Smooth muscle cell of the brain vasculature (primary cell): ENCODE data around the gene BMF.
"Not testable (repeated sequence)": the region's sequence is repeated elsewhere in the genome, so short reads cannot be mapped to it uniquely, and the experiment has no call there.

ENCODE experiments used
- DNase-seq: peaks from one replicate; pipeline ENCODE4 v3.0.0-alpha.2; 2012; ENCODE audit warnings: low read depth, low spot score

Gene BMF

GRCh38 chr15:40087991-40088928, 20.4 kb downstream of the BMF start:
- no peak for DNase-seq

- DNase-seq = no peak
Observed at GRCh38 chr15:40087068-40087810, 21.4 kb downstream of the BMF start.

GRCh38 chr15:40085266-40085665, 23.4 kb downstream of the BMF start:
- no peak for DNase-seq

GRCh38 chr15:40084650-40085049, 24.0 kb downstream of the BMF start:
- DNase-seq = no peak

GRCh38 chr15:40082195-40082883, 26.3 kb downstream of the BMF start:
- DNase-seq = no peak

GRCh38 chr15:40081691-40082194, 26.9 kb downstream of the BMF start:
- DNase-seq = no peak

- no peak for DNase-seq
Observed at GRCh38 chr15:40080847-40081246, 27.8 kb downstream of the BMF start.

GRCh38 chr15:40080104-40080503, 28.6 kb downstream of the BMF start:
- no peak for DNase-seq

GRCh38 chr15:40079456-40079855, 29.2 kb downstream of the BMF start:
- no peak for DNase-seq

- DNase-seq = no peak
Observed at GRCh38 chr15:40075298-40076044, 33.2 kb downstream of the BMF start.

- not testable (repeated sequence) for DNase-seq
Observed at GRCh38 chr15:40074656-40075055, 34.0 kb downstream of the BMF start.

- DNase-seq = not testable (repeated sequence)
Observed at GRCh38 chr15:40073716-40074490, 34.8 kb downstream of the BMF start.

- no peak for DNase-seq
Observed at GRCh38 chr15:40072216-40072990, 36.3 kb downstream of the BMF start.

GRCh38 chr15:40070608-40071218, 38.0 kb downstream of the BMF start:
- no peak for DNase-seq

GRCh38 chr15:40070166-40070557, 38.5 kb downstream of the BMF start:
- no peak for DNase-seq

- DNase-seq = peak; percentile 41
Observed at GRCh38 chr15:40069178-40070165, 39.2 kb downstream of the BMF start.

- no peak for DNase-seq
Observed at GRCh38 chr15:40067921-40068624, 40.6 kb downstream of the BMF start.
